Neural crest cell (in vitro differentiated cells): ENCODE results near the gene TSR3. TPM values are rescaled to one million over a fixed set of nuclear protein-coding genes. Genes with fewer than 3 reads are reported as not detected.

ENCODE experiments used
- DNase-seq: peaks from one replicate; pipeline ENCODE4 v3.0.0; 2021; ENCODE audit warnings: low read depth, mixed read lengths, low spot score
- H3K27ac Mint-ChIP-seq: one replicate; pipeline ENCODE4 v1.8.0; 2021; ENCODE audit warnings: mild to moderate bottlenecking, mixed read lengths; ENCODE audit not compliant: unreplicated experiment
- H3K27me3 Mint-ChIP-seq: 2 replicates; pipeline ENCODE4 v1.8.0; 2021; ENCODE audit warnings: low read depth, mild to moderate bottlenecking, mixed read lengths
- H3K36me3 Mint-ChIP-seq: 2 replicates; pipeline ENCODE4 v1.8.0; 2021; ENCODE audit warnings: low read depth, mild to moderate bottlenecking, mixed read lengths
- H3K4me1 Mint-ChIP-seq: 2 replicates; pipeline ENCODE4 v1.8.0; 2021; ENCODE audit warnings: mixed read lengths
- H3K4me3 Mint-ChIP-seq: one replicate; pipeline ENCODE4 v1.8.0; 2021; ENCODE audit warnings: mild to moderate bottlenecking, mixed read lengths
- H3K9me3 Mint-ChIP-seq: 2 replicates; pipeline ENCODE4 v1.8.0; 2021; ENCODE audit warnings: mixed read lengths
- total RNA-seq: library from RNA; stranded (reverse); gene quantifications from 2 replicates; pipeline ENCODE4 v1.2.1, GENCODE V29; 2021
- TF ChIP-seq, protein P1 (sequence below): fragments of 200-600 bp; sonication (generic); conservative IDR thresholded peaks from 2 replicates; pipeline ENCODE4 v1.5.0; 2021; ENCODE audit warnings: antibody characterized with exemption, mild to moderate bottlenecking

Gene TSR3
- total RNA-seq, 1 donor from 2014 or later = 66.2 TPM

DNA sequence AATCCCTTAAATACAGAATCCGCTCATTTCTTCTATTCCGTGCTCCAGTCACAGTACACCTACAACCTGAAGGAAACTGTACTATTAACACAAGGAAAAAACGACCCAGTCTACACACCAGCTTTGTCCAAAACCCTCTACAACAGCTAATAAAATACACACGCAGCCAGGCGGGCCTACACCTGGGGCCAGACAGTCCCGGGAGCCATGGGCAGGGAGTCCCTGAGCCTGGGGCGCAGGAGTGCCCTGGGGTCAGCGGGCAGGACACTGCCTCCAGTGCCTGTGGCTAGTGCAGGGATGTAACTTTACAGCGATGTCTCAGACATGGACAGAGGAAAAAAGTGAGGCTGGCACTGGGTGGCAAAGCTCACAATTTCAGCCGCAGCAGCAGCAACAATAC lies 28.5 kb upstream of the TSR3 start:
- Mint-ChIP-seq H3K27me3 (peaks cover 2% of the 10 kb centered on the region), H3K4me1 (peaks cover 19% of the 10 kb centered on the region), H3K36me3 (no peaks in the 10 kb centered on the region), H3K9me3 (no peaks in the 10 kb centered on the region), H3K4me3 (peak overlapping the region; percentile 87), H3K27ac (no peak overlapping the region)
- TF ChIP-seq, protein P1, sequence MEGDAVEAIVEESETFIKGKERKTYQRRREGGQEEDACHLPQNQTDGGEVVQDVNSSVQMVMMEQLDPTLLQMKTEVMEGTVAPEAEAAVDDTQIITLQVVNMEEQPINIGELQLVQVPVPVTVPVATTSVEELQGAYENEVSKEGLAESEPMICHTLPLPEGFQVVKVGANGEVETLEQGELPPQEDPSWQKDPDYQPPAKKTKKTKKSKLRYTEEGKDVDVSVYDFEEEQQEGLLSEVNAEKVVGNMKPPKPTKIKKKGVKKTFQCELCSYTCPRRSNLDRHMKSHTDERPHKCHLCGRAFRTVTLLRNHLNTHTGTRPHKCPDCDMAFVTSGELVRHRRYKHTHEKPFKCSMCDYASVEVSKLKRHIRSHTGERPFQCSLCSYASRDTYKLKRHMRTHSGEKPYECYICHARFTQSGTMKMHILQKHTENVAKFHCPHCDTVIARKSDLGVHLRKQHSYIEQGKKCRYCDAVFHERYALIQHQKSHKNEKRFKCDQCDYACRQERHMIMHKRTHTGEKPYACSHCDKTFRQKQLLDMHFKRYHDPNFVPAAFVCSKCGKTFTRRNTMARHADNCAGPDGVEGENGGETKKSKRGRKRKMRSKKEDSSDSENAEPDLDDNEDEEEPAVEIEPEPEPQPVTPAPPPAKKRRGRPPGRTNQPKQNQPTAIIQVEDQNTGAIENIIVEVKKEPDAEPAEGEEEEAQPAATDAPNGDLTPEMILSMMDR = no peak
- no peak for DNase-seq

DNA sequence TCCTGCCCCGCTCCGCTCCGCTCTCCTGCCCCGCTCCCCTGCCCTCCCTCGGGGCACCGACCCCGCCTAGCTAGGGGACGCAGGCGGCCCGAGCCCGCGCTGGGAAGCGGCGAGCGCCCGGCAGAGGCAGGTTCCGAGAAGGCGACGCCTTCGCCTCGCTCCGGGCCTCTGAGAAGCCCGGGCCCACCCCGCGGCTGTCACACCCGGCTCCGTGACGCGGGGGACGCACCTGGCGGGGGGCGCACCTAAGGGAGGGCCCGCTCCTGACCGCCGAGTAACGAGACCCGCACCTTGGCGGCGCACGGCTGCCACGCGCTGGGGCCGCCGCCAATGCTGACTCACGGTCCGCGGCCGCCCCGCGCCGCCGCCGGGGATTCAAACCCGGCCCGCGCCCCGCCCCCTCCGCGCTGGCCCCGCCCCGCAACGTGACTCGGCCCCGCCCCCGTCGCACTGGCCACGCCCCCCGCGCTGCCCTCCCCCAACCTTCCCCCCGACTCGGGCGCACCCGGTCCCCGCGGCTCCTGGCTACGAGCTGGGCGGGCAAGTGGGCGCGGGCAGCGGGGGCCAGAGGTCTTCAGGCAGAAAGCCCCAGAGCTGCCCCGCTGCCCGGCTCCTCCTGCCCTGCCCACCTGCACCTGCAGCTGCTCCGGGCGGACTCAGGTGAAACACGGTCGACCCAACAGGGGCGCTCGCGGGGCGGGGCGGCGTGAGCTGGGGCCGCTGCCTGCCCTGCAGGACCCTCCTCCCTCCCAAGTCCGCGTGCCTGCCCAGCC lies 27.8 kb upstream of the TSR3 start:
- no peaks in the 10 kb centered on the region for H3K36me3 Mint-ChIP-seq
- peak overlapping the region; percentile 87 for H3K4me3 Mint-ChIP-seq
- H3K27me3 Mint-ChIP-seq = peaks cover 2% of the 10 kb centered on the region
- peaks cover 19% of the 10 kb centered on the region for H3K4me1 Mint-ChIP-seq
- TF ChIP-seq, protein P1 = no peak
- no peaks in the 10 kb centered on the region for H3K9me3 Mint-ChIP-seq
- peak; percentile 71 for DNase-seq
- no peak overlapping the region for H3K27ac Mint-ChIP-seq

DNA sequence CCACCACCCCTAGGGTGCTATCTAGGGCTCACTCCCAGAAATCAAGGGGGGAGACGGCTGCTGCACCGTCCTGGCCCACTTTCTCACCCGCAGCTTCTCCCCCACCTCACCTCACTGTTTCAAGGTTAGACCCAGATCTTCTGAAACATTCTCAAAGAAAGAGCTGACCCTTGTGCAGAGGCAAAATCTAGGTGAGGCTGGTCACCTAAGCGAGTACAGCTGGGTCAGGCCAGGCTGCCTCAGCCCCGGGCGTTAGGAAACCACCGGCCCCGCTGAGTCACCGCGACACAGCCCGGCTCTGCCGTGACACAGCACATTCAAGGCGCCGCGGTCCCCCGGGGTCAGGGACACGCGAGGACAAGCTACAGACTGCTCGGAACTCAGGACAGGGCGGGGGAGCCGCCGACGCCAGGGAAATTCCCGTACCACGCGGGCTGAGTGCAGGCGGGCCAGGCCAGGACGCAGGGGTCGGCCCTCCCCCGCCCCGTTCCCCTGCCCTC lies 27.2 kb upstream of the TSR3 start:
- H3K27me3 Mint-ChIP-seq = peaks cover 2% of the 10 kb centered on the region
- H3K36me3 Mint-ChIP-seq = no peaks in the 10 kb centered on the region
- TF ChIP-seq, protein P1 = no peak
- peaks cover 19% of the 10 kb centered on the region for H3K4me1 Mint-ChIP-seq
- peak overlapping the region; percentile 87 for H3K27ac Mint-ChIP-seq
- H3K9me3 Mint-ChIP-seq = no peaks in the 10 kb centered on the region
- peak overlapping the region; percentile 85 for H3K4me3 Mint-ChIP-seq
- DNase-seq = peak; percentile 22

DNA sequence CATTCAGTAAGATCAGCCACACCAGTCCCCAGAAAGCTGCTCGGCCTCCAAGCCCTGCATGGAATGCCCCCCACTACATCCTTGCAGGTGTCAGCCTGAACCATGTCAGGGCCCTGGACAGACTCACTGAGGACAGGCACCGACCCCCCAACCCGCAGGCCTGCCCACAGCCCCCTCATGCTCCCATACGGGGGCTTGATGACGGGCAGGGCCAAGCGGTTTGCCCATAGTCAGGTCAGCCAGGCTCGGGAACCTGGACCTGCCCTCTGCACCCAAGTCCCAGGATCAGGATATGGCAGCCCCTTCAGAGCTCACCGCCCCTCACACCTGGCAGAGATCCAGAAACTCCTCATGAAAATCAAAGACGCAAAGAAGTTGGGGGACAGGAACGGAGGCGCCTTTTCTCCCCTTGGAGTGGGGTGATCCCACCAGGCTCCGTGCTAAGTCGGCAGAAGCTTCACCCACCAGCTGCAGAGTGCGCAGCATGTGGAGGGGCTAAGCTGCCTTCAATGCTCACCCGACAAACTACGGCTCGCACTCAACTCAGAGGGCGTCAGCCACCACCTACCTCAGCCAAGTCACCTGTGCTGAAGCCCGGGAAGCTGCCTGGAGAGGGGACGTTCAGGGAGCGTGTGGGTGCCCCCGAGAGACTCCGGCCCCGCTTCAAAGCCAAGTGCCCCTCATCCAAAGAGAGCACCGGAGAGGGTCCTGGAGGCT lies 26.6 kb upstream of the TSR3 start:
- Mint-ChIP-seq H3K27ac (no peak overlapping the region), H3K27me3 (peaks cover 2% of the 10 kb centered on the region), H3K36me3 (no peaks in the 10 kb centered on the region), H3K4me1 (peaks cover 19% of the 10 kb centered on the region), H3K4me3 (peak overlapping the region; percentile 85), H3K9me3 (no peaks in the 10 kb centered on the region)
- DNase-seq = no peak
- TF ChIP-seq, protein P1 = no peak

DNA sequence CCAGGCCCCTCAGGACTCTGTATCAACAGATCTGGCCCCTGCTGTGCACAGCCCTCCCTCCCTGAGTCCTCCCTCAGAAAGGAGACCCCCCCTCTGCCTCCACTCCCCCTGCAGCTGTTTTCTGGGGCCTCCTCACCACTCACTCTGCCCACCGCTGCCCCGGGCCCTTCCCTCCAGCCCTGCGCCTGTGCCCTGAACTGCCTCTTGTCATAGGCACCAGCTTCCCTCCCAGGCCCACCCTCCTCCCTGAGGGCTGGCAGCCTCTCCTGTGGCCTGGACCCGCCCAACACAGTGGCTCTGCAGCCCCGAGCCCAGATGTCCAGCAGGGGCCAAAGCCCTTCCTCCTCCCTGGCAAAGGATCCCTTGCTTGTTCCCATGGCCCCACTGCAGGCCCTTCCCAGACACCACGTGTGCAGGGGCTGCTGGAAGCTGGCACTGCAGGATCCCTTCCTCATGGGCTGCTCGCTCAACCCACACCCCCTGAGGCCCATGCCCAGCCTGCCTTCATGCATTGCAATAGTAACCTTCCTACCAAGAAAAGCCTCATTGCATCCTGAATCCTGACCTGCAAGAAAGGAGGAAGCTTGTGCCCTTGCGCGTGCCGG lies 25.8 kb upstream of the TSR3 start:
- no peak overlapping the region for H3K27ac Mint-ChIP-seq
- H3K27me3 Mint-ChIP-seq = peaks cover 2% of the 10 kb centered on the region
- peaks cover 19% of the 10 kb centered on the region for H3K4me1 Mint-ChIP-seq
- DNase-seq = no peak
- no peaks in the 10 kb centered on the region for H3K9me3 Mint-ChIP-seq
- no peaks in the 10 kb centered on the region for H3K36me3 Mint-ChIP-seq
- peak overlapping the region; percentile 85 for H3K4me3 Mint-ChIP-seq
- TF ChIP-seq, protein P1 = no peak
